Hepatocyte (in vitro differentiated cells): ENCODE data around the gene SLC17A5. TPM values are rescaled to one million over a fixed set of nuclear protein-coding genes. Genes with fewer than 3 reads are reported as not detected.
"Not testable (repeated sequence)": the region's sequence is repeated elsewhere in the genome, so short reads cannot be mapped to it uniquely, and the experiment has no call there.

Source experiments
- DNase-seq: peaks from one replicate; pipeline ENCODE4 v3.0.0-alpha.2; 2016; ENCODE audit warnings: low spot score
- H2AFZ ChIP-seq: fragments of 200-600 bp; sonication (generic); 2 replicates; pipeline ENCODE4 v1.6.0; 2016; ENCODE audit warnings: antibody characterized with exemption, mild to moderate bottlenecking
- H3K27ac ChIP-seq: fragments of 200-600 bp; sonication (generic); 2 replicates; pipeline ENCODE4 v1.5.1; 2016; ENCODE audit warnings: mild to moderate bottlenecking
- H3K27me3 ChIP-seq: fragments of 200-600 bp; sonication (generic); 2 replicates; pipeline ENCODE4 v1.6.1; 2016
- H3K36me3 ChIP-seq: fragments of 200-600 bp; sonication (generic); replicated peaks from 2 replicates; pipeline ENCODE4 v1.5.1; 2016; ENCODE audit warnings: low read depth; ENCODE audit not compliant: insufficient read depth
- H3K4me1 ChIP-seq: fragments of 200-600 bp; sonication (generic); 2 replicates; pipeline ENCODE4 v1.5.1; 2016; ENCODE audit warnings: mild to moderate bottlenecking, moderate library complexity; ENCODE audit not compliant: insufficient read depth
- H3K4me2 ChIP-seq: fragments of 200-600 bp; sonication (generic); 2 replicates; pipeline ENCODE4 v1.6.0; 2016
- H3K4me3 ChIP-seq: fragments of 200-600 bp; sonication (generic); 2 replicates; pipeline ENCODE4 v1.5.1; 2016; ENCODE audit warnings: mild to moderate bottlenecking
- H3K79me2 ChIP-seq: fragments of 200-600 bp; sonication (generic); 2 replicates; pipeline ENCODE4 v1.6.0; 2017; ENCODE audit warnings: mild to moderate bottlenecking
- H3K9me2 ChIP-seq: fragments of 200-600 bp; sonication (generic); replicated peaks from 2 replicates; pipeline ENCODE4 v1.6.0; 2017; ENCODE audit warnings: mild to moderate bottlenecking; ENCODE audit not compliant: insufficient read depth
- H3K9me3 ChIP-seq: fragments of 200-600 bp; sonication (generic); 2 replicates; pipeline ENCODE4 v1.5.1; 2016; ENCODE audit warnings: low read depth, mild to moderate bottlenecking
- H4K20me1 ChIP-seq: fragments of 200-600 bp; sonication (generic); 2 replicates; pipeline ENCODE4 v1.6.0; 2016; ENCODE audit warnings: mild to moderate bottlenecking; ENCODE audit not compliant: insufficient read depth, poor library complexity, severe bottlenecking
- CTCF ChIP-seq: fragments of 200-600 bp; sonication (generic); IDR thresholded peaks from 2 replicates; pipeline ENCODE4 v1.5.1; 2016; ENCODE audit warnings: antibody characterized with exemption, mild to moderate bottlenecking; ENCODE audit not compliant: poor library complexity
- EZH2 ChIP-seq: fragments of 200-600 bp; sonication (generic); IDR thresholded peaks from 2 replicates; pipeline ENCODE4 v1.6.1; 2016; ENCODE audit warnings: antibody characterized with exemption, mild to moderate bottlenecking, borderline replicate concordance
- EZH2phosphoT487 ChIP-seq: fragments of 200-600 bp; sonication (generic); IDR thresholded peaks from one replicate; pipeline ENCODE4 v1.6.1; 2018; ENCODE audit warnings: antibody characterized with exemption, mild to moderate bottlenecking, low read depth, moderate library complexity; ENCODE audit not compliant: unreplicated experiment, severe bottlenecking
- WGBS: methylation state at CpG from one replicate; pipeline ENCODE4 v1.1.6; 2016; ENCODE audit warnings: low lambda C conversion rate; ENCODE audit errors: missing lambda C conversion rate; 5-methylcytosine and 5-hydroxymethylcytosine counted together
- polyA plus RNA-seq: library from polyadenylated mRNA; unstranded; fragments of >200 nt; fragmentation: Nextera tagmentation; extraction: Ambion mirVana; gene quantifications from 2 replicates; pipeline ENCODE4 v1.2.1, GENCODE V29; 2016
- total RNA-seq: library from RNA; depleted of rRNA; stranded (reverse); fragments of >200 nt; gene quantifications from 2 replicates; pipeline ENCODE4 v1.2.3, GENCODE V29; 2014

SLC17A5 gene
- total and polyA plus RNA-seq, 2 experiments from 2014 or later: 47.7 to 76.9 TPM

- H3K27me3 ChIP-seq: no peaks in the 10 kb centered on the region
- no peak overlapping the region for H3K4me3 ChIP-seq
- H3K36me3 ChIP-seq: no peaks in the 10 kb centered on the region
- H2AFZ ChIP-seq: no peak overlapping the region
- no peaks in the 10 kb centered on the region for H3K9me3 ChIP-seq
- DNase-seq: no peak
- no peaks in the 10 kb centered on the region for H3K79me2 ChIP-seq
- no peak for TF ChIP-seq EZH2
- no peak for TF ChIP-seq CTCF
- TF ChIP-seq EZH2phosphoT487: no peak
- H3K9me2 ChIP-seq: no peaks in the 10 kb centered on the region
- 39% methylated on average over 1 of the region's 1 CpG for WGBS
- no peaks in the 10 kb centered on the region for H3K4me1 ChIP-seq
- no peaks in the 10 kb centered on the region for H4K20me1 ChIP-seq
- H3K4me2 ChIP-seq: no peak overlapping the region
- no peak overlapping the region for H3K27ac ChIP-seq
These were observed 34.6 kb upstream of the SLC17A5 start for GRCh38 chr6:73688351-73688750.

- not testable (repeated sequence) for DNase-seq, H3K9me2 ChIP-seq, H3K4me2 ChIP-seq, H3K9me3 ChIP-seq, H2AFZ ChIP-seq, H3K36me3 ChIP-seq, H3K4me3 ChIP-seq, H3K27ac ChIP-seq, H3K79me2 ChIP-seq, H3K4me1 ChIP-seq, H4K20me1 ChIP-seq, H3K27me3 ChIP-seq
- 73% methylated on average over 2 of the region's 2 CpGs for WGBS
These were observed 29.8 kb upstream of the SLC17A5 start for GRCh38 chr6:73683574-73683973.

- Histone ChIP-seq H3K79me2 (no peaks in the 10 kb centered on the region), H3K9me2 (no peaks in the 10 kb centered on the region), H4K20me1 (no peaks in the 10 kb centered on the region), H3K4me3 (no peak overlapping the region), H3K9me3 (no peaks in the 10 kb centered on the region), H3K4me2 (no peak overlapping the region), H3K36me3 (no peaks in the 10 kb centered on the region), H3K4me1 (no peaks in the 10 kb centered on the region), H2AFZ (no peak overlapping the region), H3K27ac (no peak overlapping the region), H3K27me3 (no peaks in the 10 kb centered on the region)
- no peak for DNase-seq
- WGBS: 74% methylated on average over 5 of the region's 5 CpGs
- TF ChIP-seq EZH2: no peak
- TF ChIP-seq CTCF: no peak
- no peak for TF ChIP-seq EZH2phosphoT487
These were observed 26.6 kb upstream of the SLC17A5 start for GRCh38 chr6:73680289-73680918.

- H4K20me1 ChIP-seq, H3K27me3 ChIP-seq, H3K36me3 ChIP-seq, H3K9me2 ChIP-seq, DNase-seq, H3K79me2 ChIP-seq, H3K27ac ChIP-seq, H2AFZ ChIP-seq, H3K4me2 ChIP-seq, H3K4me3 ChIP-seq, H3K4me1 ChIP-seq, H3K9me3 ChIP-seq: not testable (repeated sequence)
- WGBS: 91% methylated on average over 5 of the region's 5 CpGs
These were observed 26.1 kb upstream of the SLC17A5 start for GRCh38 chr6:73679846-73680245.
